Right atrium auricular region (tissue), 2 donors: ENCODE measurements around the gene PRR12. TPM values are rescaled to one million over a fixed set of nuclear protein-coding genes. Genes with fewer than 3 reads are reported as not detected.

Experiments used
- DNase-seq: peaks from one replicate; pipeline ENCODE4 v3.0.0-alpha.2; 2019; ENCODE audit warnings: low spot score
- H3K27ac ChIP-seq, 2 donors: fragments of 200-600 bp; sonication (generic); 1 replicate in 1 of 2; 2 replicates in 1 of 2; pipeline ENCODE4 v1.5.1; 2016 to 2019
- H3K27me3 ChIP-seq, 2 donors: fragments of 200-600 bp; sonication (generic); one replicate each; pipeline versions ENCODE4 v1.5.1 to v1.6.0; 2017 to 2019
- H3K36me3 ChIP-seq: fragments of 200-600 bp; sonication (generic); one replicate; pipeline ENCODE4 v1.5.1; 2016
- H3K4me1 ChIP-seq, 2 donors: fragments of 200-600 bp; sonication (generic); one replicate each; pipeline versions ENCODE4 v1.5.1 to v1.6.0; 2017 to 2019
- H3K4me3 ChIP-seq, 2 donors: fragments of 200-600 bp; sonication (generic); 1 replicate in 1 of 2; 2 replicates in 1 of 2; pipeline ENCODE4 v1.5.1; 2017 to 2019; ENCODE audit warnings: mild to moderate bottlenecking in 1 of 2, moderate library complexity in 1 of 2
- H3K9me3 ChIP-seq, 2 donors: fragments of 200-600 bp; sonication (generic); one replicate each; pipeline ENCODE4 v1.5.1; 2019
- total RNA-seq, 2 donors: library from RNA; depleted of rRNA; stranded (reverse); fragments of >200 nt; gene quantifications; one replicate each; pipeline ENCODE4 v1.1.0, GENCODE V29; 2016
- TF ChIP-seq, protein P1 (sequence below), 2 donors: fragments of 200-600 bp; sonication (generic); IDR thresholded peaks; one replicate each; pipeline ENCODE4 v1.5.1; 2019; ENCODE audit warnings: antibody characterized with exemption in 2 of 2

The PRR12 gene
- total RNA-seq, 2 donors from 2014 or later, result 6.6 to 13.3 TPM

DNA sequence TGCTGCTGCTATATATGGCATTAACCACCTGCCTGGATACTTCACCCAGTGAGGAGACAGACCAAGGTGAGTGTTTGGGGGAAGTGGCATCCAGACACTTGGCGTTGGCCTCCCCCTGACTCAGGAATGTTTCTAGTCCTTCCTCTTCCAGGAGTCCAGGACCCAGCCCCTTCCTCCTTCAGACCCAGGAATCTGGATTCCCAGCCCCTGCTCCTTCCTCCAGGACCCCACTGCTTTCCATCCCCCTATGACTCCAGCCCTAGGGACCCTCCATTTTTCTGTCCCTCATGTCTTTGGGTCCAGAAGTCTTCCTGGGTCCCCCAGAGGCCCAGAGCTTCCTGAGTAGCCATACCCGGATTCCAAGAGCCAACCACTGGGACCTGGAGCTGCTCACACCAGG is 7.7 kb upstream of the PRR12 start:
- TF ChIP-seq, protein P1, sequence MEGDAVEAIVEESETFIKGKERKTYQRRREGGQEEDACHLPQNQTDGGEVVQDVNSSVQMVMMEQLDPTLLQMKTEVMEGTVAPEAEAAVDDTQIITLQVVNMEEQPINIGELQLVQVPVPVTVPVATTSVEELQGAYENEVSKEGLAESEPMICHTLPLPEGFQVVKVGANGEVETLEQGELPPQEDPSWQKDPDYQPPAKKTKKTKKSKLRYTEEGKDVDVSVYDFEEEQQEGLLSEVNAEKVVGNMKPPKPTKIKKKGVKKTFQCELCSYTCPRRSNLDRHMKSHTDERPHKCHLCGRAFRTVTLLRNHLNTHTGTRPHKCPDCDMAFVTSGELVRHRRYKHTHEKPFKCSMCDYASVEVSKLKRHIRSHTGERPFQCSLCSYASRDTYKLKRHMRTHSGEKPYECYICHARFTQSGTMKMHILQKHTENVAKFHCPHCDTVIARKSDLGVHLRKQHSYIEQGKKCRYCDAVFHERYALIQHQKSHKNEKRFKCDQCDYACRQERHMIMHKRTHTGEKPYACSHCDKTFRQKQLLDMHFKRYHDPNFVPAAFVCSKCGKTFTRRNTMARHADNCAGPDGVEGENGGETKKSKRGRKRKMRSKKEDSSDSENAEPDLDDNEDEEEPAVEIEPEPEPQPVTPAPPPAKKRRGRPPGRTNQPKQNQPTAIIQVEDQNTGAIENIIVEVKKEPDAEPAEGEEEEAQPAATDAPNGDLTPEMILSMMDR (IDR thresholded peaks at IDR 0.05), result no peak
- H3K4me3 ChIP-seq, result no peak overlapping the region
- no peak for DNase-seq
- peaks cover 0 to 27% of the 10 kb centered on the region in 2 donors for H3K4me1 ChIP-seq
- no peaks in the 10 kb centered on the region for H3K27me3 ChIP-seq
- H3K36me3 ChIP-seq, result no peaks in the 10 kb centered on the region
- no peaks in the 10 kb centered on the region for H3K9me3 ChIP-seq
- H3K27ac ChIP-seq, result no peak overlapping the region

DNA sequence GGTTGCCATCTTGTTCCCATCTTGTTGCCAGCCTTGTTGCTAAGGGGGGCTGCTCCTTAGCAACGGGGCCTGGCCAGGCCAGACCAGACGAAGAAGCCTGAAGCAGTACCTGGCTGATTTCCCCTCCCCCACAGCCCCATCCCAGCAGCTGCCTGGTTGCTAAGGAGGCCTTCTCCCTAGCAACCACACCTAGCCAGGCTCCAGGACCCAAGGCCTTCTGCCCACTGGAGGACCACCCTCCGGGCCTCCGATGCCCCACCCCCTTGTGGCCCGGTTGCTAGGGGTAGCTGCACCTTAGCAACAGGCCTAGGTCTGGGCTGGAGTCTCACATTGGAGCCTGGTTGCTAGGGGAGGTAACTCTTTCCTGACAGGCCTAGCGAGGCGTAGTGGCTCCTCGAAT is 6.0 kb upstream of the PRR12 start:
- TF ChIP-seq, protein P1 (IDR thresholded peaks at IDR 0.05), result no peak
- Histone ChIP-seq H3K27me3 (no peaks in the 10 kb centered on the region), H3K4me3 (no peak overlapping the region), H3K27ac (no peak overlapping the region), H3K36me3 (no peaks in the 10 kb centered on the region), H3K4me1 (peaks cover 0 to 15% of the 10 kb centered on the region in 2 donors), H3K9me3 (no peaks in the 10 kb centered on the region)
- DNase-seq, result no peak

DNA sequence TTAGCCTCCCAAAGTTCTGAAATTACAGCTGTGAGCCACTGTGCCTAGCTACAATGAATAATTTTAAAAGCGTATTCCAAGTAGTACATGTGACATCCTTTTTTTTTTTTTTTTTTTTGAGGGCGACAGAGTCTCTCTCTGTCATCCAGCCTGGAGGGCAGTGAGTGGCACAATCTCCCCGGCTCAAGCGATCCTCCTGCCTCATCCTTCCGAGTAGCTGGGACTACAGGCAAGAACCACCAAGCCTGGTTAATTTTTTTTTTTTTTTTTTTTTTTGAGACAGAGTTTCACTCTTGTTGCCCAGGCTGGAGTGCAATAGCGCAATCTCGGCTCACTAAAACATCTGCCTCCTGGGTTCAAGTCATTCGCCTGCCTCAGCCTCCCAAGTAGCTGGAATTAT is 3.8 kb upstream of the PRR12 start:
- Histone ChIP-seq H3K4me1 (peaks cover 0 to 15% of the 10 kb centered on the region in 2 donors), H3K36me3 (no peaks in the 10 kb centered on the region), H3K27me3 (no peaks in the 10 kb centered on the region), H3K27ac (no peak overlapping the region), H3K9me3 (no peaks in the 10 kb centered on the region), H3K4me3 (no peak overlapping the region)
- no peak for DNase-seq
- TF ChIP-seq, protein P1 (IDR thresholded peaks at IDR 0.05), result no peak

DNA sequence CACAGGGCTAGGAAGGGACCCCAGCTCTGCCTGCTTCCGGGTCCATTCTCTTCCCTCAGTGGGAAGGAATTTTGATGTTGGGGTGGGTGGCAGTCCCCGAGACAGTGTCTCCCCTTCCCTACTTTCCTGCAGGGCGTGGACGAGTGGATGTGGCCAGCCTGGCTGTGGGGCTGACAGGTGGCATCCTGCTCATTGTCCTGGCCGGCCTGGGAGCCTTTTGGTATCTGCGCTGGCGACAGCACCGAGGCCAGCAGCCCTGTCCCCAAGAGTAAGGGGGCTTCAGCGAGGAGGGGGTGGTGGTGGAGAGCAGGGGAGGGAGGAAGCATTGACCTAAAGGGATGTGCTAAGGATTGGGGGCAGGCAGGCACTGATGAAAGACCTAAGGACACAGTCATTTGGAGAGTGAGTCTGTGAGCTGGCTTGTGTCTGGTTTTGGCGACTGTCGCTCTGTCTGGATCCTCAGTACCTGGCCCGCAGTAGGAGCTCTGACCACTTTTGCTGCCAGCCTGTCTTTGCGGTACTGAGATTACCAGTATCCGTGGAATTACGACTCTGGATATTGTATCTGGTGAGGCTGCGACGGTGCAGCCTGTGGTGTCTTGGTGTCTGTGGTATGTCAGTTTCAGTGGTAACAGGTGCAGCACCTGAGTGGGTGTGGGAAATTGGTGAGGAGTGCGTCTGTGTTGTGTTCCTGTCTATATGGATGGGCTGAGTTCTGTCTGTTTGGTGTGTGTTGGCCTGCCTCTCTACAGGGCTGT is 2.4 kb upstream of the PRR12 start:
- no peak overlapping the region for H3K4me3 ChIP-seq
- H3K4me1 ChIP-seq, result peaks cover 0 to 27% of the 10 kb centered on the region in 2 donors
- no peak overlapping the region for H3K27ac ChIP-seq
- H3K27me3 ChIP-seq, result no peaks in the 10 kb centered on the region
- H3K9me3 ChIP-seq, result no peaks in the 10 kb centered on the region
- H3K36me3 ChIP-seq, result no peaks in the 10 kb centered on the region
- TF ChIP-seq, protein P1 (IDR thresholded peaks at IDR 0.05), result no peak
- no peak for DNase-seq

DNA sequence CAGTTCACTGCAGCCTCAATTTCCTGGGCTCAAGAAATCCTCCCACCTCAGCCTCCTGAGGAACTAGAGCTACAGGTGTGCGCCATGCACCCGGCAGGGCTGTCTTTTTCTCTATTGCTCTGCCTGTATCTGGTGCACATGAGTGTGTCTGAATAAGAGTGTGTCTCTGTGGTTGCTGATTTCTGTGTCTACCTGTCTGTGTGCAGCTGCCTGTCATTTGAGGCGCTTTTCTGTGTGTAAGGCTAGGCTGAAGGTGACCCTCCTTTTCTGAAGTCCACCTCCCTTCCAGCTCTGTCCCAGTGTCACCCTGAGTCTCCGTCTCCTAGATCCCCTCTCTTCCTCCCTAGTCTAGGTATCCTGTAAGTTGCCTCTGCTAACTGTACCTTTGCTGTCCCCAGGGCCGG is 1.5 kb upstream of the PRR12 start:
- Histone ChIP-seq H3K27ac (peak overlapping the region; percentile 92 to 95), H3K36me3 (peaks cover 8% of the 10 kb centered on the region), H3K9me3 (no peaks in the 10 kb centered on the region), H3K4me1 (peaks cover 0 to 33% of the 10 kb centered on the region in 2 donors), H3K27me3 (no peaks in the 10 kb centered on the region), H3K4me3 (peak overlapping the region in 1 of 2 donors; percentile 95)
- DNase-seq, result no peak
- TF ChIP-seq, protein P1 (IDR thresholded peaks at IDR 0.05), result no peak
